ENCODE data around the gene ILF2.

Gene ILF2

GRCh38 chr1:153655333-153655732 lies 15.5 kb downstream of the ILF2 start:
- no peak for DNase-seq (ENCODE audit: low spot score)
- no peak for TF ChIP-seq CTCF (IDR thresholded peaks at IDR 0.05; ENCODE audit: extremely low read depth, missing control alignments)

GRCh38 chr1:153652805-153653500 lies 17.8 kb downstream of the ILF2 start:
- TF ChIP-seq CTCF (IDR thresholded peaks at IDR 0.05; ENCODE audit: extremely low read depth, missing control alignments) = no peak
- no peak for DNase-seq (ENCODE audit: low spot score)

GRCh38 chr1:153651771-153652170 lies 19.0 kb downstream of the ILF2 start:
- no peak for TF ChIP-seq CTCF (IDR thresholded peaks at IDR 0.05; ENCODE audit: extremely low read depth, missing control alignments)
- DNase-seq (ENCODE audit: low spot score) = no peak

- DNase-seq (ENCODE audit: low spot score) = no peak
- TF ChIP-seq CTCF (IDR thresholded peaks at IDR 0.05; ENCODE audit: extremely low read depth, missing control alignments) = no peak
Measured at GRCh38 chr1:153649863-153650235, 20.9 kb downstream of the ILF2 start.

- no peak for DNase-seq (ENCODE audit: low spot score)
- no peak for TF ChIP-seq CTCF (IDR thresholded peaks at IDR 0.05; ENCODE audit: extremely low read depth, missing control alignments)
Measured at GRCh38 chr1:153649137-153649862, 21.5 kb downstream of the ILF2 start.

- no peak for TF ChIP-seq CTCF (IDR thresholded peaks at IDR 0.05; ENCODE audit: extremely low read depth, missing control alignments)
- DNase-seq (ENCODE audit: low spot score) = no peak
Measured at GRCh38 chr1:153648000-153648643, 22.7 kb downstream of the ILF2 start.

- no peak for DNase-seq (ENCODE audit: low spot score)
- no peak for TF ChIP-seq CTCF (IDR thresholded peaks at IDR 0.05; ENCODE audit: extremely low read depth, missing control alignments)
Measured at GRCh38 chr1:153647346-153647714, 23.5 kb downstream of the ILF2 start.
